Lung (tissue), 12 donors: ENCODE results near the gene SIGLEC6. TPM values are rescaled to one million over a fixed set of nuclear protein-coding genes. Genes with fewer than 3 reads are reported as not detected.

ENCODE experiments used
- ATAC-seq: fragments of 200-7000 bp; cut with Tn5 transposase; one replicate; pipeline ENCODE4 v1.9.1; 2020; ENCODE audit warnings: moderate number of reproducible peaks; ENCODE audit not compliant: insufficient read depth, low FRiP score
- DNase-seq, 3 donors: peaks; one replicate each; pipeline ENCODE4 v3.0.0-alpha.2; 2013 to 2017
- H3K27ac ChIP-seq, 2 donors: one replicate each; pipeline ENCODE4 v1.5.1; 2013; ENCODE audit warnings: mild to moderate bottlenecking in 2 of 2, moderate library complexity in 2 of 2, control low read depth in 1 of 2, inconsistent platforms in 1 of 2, low read depth in 1 of 2, low read length in 1 of 2
- H3K27me3 ChIP-seq, 3 donors: one replicate each; pipeline ENCODE4 v1.5.1; 2013; ENCODE audit warnings: low read length in 2 of 3; ENCODE audit not compliant: control insufficient read depth in 3 of 3, insufficient read depth in 3 of 3
- H3K36me3 ChIP-seq, 4 donors: one replicate each; pipeline ENCODE4 v1.5.1; 2013; ENCODE audit warnings: low read length in 4 of 4, mild to moderate bottlenecking in 1 of 4, moderate library complexity in 1 of 4; ENCODE audit not compliant: control insufficient read depth in 4 of 4, insufficient read depth in 4 of 4
- H3K4me1 ChIP-seq, 5 donors: one replicate each; pipeline ENCODE4 v1.5.1; 2013; ENCODE audit warnings: low read length in 5 of 5, mild to moderate bottlenecking in 2 of 5, moderate library complexity in 1 of 5; ENCODE audit not compliant: control insufficient read depth in 5 of 5, insufficient read depth in 5 of 5
- H3K4me3 ChIP-seq: one replicate; pipeline ENCODE4 v1.5.1; 2013; ENCODE audit warnings: mild to moderate bottlenecking, control low read depth, moderate library complexity
- H3K9ac ChIP-seq, 2 donors: one replicate each; pipeline ENCODE4 v1.5.1; 2013; ENCODE audit warnings: low read length in 2 of 2, control low read depth in 1 of 2; ENCODE audit not compliant: insufficient read depth in 1 of 2
- H3K9me3 ChIP-seq, 4 donors: one replicate each; pipeline ENCODE4 v1.5.1; 2013; ENCODE audit warnings: low read length in 3 of 4, mild to moderate bottlenecking in 1 of 4, moderate library complexity in 1 of 4; ENCODE audit not compliant: control insufficient read depth in 4 of 4, insufficient read depth in 3 of 4
- WGBS, 2 donors: extraction: QIAGEN DNeasy Blood & Tissue Kit; methylation state at CpG; one replicate each; pipeline ENCODE4 v1.1.7; 2013; 5-methylcytosine and 5-hydroxymethylcytosine counted together
- polyA plus RNA-seq, 2 donors: library from polyadenylated mRNA; stranded (reverse); fragments of 200-250 nt; gene quantifications; one replicate each; pipeline ENCODE4 v1.2.1, GENCODE V29; 2013
- total RNA-seq, 2 donors: library from RNA; depleted of rRNA in 1 of 2; stranded (reverse); fragments of >200 nt in 1 of 2; gene quantifications; one replicate each; pipeline ENCODE4 v1.2.1, GENCODE V29; 2014 to 2021
- TF ChIP-seq, protein P1 (sequence below): IDR thresholded peaks from 2 replicates; pipeline ENCODE4 v1.5.1; 2012; ENCODE audit warnings: mild to moderate bottlenecking; ENCODE audit errors: control extremely low read depth, extremely low read depth
- donor health status: control.
- donor health status: control.
- donor health status: Bipolar disorder and iron deficiency.
- donor health status: healthy.
- donor health status: DM: yes; HTN: yes; CAD: no.

SIGLEC6 gene
- total and polyA plus RNA-seq, 4 donors: 0.23 to 5.3 (median 0.45) TPM

DNA sequence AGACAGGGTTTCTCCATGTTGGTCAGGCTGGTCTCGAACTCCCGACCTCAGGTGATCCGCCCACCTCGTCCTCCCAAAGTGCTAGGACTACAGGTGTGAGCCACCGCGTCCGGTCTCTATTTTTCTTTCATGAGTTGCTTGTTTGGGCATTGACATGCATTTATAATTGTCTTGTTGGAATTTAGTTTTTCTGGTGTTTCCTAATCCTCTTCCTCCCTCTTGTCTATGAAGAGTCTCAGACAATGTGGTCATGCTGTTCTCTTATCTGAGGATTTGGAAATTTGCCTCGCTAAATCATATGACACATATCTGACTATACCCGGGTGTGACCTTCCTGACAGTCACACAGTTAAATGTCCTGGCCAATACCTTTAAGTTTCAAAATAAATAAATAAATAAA, 60.5 kb downstream of the SIGLEC6 start:
- Histone ChIP-seq H3K27ac (no peak overlapping the region), H3K4me1 (no peaks in the 10 kb centered on the region), H3K27me3 (peaks cover 0 to 2% (median 0%) of the 10 kb centered on the region in 3 donors), H3K36me3 (no peaks in the 10 kb centered on the region), H3K9ac (no peak overlapping the region), H3K4me3 (no peak overlapping the region), H3K9me3 (no peaks in the 10 kb centered on the region)
- TF ChIP-seq, protein P1, sequence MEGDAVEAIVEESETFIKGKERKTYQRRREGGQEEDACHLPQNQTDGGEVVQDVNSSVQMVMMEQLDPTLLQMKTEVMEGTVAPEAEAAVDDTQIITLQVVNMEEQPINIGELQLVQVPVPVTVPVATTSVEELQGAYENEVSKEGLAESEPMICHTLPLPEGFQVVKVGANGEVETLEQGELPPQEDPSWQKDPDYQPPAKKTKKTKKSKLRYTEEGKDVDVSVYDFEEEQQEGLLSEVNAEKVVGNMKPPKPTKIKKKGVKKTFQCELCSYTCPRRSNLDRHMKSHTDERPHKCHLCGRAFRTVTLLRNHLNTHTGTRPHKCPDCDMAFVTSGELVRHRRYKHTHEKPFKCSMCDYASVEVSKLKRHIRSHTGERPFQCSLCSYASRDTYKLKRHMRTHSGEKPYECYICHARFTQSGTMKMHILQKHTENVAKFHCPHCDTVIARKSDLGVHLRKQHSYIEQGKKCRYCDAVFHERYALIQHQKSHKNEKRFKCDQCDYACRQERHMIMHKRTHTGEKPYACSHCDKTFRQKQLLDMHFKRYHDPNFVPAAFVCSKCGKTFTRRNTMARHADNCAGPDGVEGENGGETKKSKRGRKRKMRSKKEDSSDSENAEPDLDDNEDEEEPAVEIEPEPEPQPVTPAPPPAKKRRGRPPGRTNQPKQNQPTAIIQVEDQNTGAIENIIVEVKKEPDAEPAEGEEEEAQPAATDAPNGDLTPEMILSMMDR: no peak
- no peak for ATAC-seq
- DNase-seq: no peak
- 75 to 76% methylated on average over 9 of the region's 9 CpGs for WGBS, 2 donors

DNA sequence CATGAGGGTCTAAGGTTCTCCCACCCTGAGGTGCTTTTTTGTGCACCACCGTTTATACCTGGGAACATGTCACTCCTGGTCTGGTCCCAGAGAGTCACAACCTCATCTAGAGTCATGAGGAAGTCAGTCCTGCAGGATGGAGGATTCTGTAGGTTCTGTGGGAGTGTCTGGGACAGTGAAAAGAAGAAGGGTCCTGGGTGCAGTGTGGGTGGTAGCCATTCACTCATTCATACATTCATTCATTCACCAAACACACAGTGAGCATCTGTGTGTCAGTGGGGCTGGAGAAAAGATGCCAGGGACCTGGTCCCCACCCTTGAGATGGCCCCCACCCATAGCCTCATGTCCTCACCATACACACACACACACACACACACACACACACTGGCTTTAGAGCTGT, 61.8 kb downstream of the SIGLEC6 start:
- WGBS, 2 donors: 68 to 79% methylated on average over 1 of the region's 1 CpG
- Histone ChIP-seq H3K4me1 (no peaks in the 10 kb centered on the region), H3K4me3 (no peak overlapping the region), H3K9ac (no peak overlapping the region), H3K27me3 (peaks cover 0 to 7% (median 0%) of the 10 kb centered on the region in 3 donors), H3K36me3 (no peaks in the 10 kb centered on the region), H3K27ac (no peak overlapping the region), H3K9me3 (no peaks in the 10 kb centered on the region)
- ATAC-seq (no peak), DNase-seq (no peak)
- TF ChIP-seq, protein P1: no peak

DNA sequence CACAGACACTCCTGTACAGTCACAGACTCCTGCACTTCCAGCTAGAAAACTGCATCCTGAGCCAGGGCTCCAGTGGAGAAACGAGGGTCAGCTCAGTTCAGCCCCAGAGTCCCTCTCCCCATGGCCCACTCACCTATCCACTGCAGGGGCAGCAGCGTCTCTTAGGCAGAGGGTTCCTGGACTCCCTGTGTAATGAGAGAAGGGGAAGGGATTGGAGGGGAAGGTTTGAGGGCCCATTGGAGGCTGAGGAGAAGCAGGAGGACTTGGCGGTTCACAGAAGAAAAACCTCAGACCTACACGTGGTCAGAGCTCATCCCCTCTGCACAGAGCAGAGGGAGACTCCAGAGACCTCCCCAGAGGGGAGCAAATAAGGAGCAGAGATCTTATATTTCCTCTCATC, 62.3 kb downstream of the SIGLEC6 start:
- TF ChIP-seq, protein P1: no peak
- no peak overlapping the region for H3K9ac ChIP-seq
- no peak for DNase-seq
- H3K4me1 ChIP-seq: no peaks in the 10 kb centered on the region
- 43 to 45% methylated on average over 4 of the region's 4 CpGs for WGBS, 2 donors
- no peaks in the 10 kb centered on the region for H3K36me3 ChIP-seq
- H3K9me3 ChIP-seq: no peaks in the 10 kb centered on the region
- H3K27me3 ChIP-seq: peaks cover 0 to 7% (median 0%) of the 10 kb centered on the region in 3 donors
- ATAC-seq: no peak
- no peak overlapping the region for H3K4me3 ChIP-seq
- no peak overlapping the region for H3K27ac ChIP-seq

DNA sequence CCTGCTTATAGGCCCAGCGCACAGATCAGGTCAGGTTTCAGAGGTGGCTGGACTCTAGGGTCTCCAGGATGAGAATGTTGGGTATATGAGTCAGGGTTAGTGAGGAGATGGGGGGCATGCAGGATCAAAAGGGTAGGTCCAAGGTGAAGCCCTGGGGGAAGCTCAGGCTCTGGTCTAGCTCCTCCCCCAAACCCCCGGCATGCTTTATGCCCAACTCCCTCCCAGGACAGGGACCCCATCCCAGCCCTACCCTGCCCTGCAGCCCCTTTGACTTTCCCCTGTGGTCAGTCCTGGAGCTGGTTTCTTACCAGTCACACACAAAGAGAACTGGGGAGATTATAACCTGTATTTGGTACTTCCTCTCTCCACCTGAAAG, 62.9 kb downstream of the SIGLEC6 start:
- Histone ChIP-seq H3K9ac (no peak overlapping the region), H3K27ac (no peak overlapping the region), H3K4me1 (no peaks in the 10 kb centered on the region), H3K27me3 (peaks cover 0 to 5% (median 0%) of the 10 kb centered on the region in 3 donors), H3K9me3 (no peaks in the 10 kb centered on the region), H3K36me3 (no peaks in the 10 kb centered on the region), H3K4me3 (no peak overlapping the region)
- TF ChIP-seq, protein P1: no peak
- no peak for ATAC-seq
- WGBS, 2 donors: 61 to 71% methylated on average over 2 of the region's 2 CpGs
- no peak for DNase-seq
